HG03097 (cell line): ENCODE measurements around the gene NTN1.

Source experiments
- ATAC-seq: cut with Tn5 transposase; IDR thresholded peaks from one replicate; pipeline ENCODE4 v1.9.1; 2021; ENCODE audit not compliant: unreplicated experiment, low FRiP score

Gene NTN1

DNA sequence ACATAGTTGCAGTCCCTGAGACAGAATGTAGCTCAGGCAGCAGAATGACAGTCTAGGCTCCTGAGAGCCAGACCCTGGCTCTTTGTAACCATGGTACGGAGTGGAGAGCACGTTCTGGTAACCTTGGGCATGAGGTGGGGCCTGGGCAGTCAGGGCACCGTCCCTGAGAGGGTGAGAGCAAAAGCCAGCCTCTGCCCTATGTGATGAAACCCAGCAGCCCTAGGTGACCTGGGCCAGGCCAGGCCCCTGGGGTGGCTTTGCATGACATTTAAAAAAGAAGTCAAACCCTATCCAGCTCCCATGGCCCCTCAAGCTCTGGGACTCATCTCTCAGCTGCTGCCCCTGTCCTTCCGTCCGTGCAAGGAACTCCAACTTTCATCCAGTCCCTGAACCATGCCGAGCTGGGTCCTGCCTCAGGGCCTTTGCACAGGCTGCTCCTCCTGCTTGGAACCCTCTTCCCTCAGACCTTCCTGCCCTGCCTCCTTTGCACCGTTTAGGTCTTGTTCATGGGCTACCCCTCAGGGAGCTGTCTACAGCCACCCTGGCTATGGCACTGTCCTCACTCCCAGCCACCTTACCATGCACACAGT lies 188.6 kb downstream of the NTN1 start:
- ATAC-seq = no peak

DNA sequence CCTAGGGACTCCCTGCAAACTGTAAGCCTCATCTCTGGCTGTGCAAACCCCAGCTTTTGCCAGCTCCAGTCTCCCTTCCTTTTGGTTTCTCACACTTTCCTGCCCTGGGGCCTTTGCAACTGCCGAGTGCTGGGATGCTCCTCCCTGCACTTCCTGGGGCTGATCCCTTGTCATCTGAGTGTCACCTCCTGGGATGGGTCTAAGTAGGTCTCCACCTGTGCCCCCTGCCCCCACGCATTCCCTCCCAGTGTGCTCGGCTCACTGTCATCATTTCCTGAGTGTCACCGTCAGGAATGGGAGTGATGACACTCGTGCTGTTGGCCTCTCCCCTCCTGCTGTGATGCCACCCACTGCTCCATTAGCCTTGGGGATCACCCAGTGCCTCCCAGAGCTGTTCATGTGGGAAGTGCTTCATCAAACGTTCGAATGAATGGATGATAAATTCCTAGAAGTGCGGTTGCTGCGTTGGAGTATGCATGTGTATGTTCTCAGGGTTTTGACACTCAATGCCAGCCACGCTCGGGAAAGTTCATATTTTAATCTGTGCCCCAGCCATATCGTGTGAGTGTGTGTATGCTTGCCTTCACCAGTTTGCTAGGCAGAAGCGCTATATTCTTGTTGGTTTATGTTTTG lies 189.9 kb downstream of the NTN1 start:
- no peak for ATAC-seq

DNA sequence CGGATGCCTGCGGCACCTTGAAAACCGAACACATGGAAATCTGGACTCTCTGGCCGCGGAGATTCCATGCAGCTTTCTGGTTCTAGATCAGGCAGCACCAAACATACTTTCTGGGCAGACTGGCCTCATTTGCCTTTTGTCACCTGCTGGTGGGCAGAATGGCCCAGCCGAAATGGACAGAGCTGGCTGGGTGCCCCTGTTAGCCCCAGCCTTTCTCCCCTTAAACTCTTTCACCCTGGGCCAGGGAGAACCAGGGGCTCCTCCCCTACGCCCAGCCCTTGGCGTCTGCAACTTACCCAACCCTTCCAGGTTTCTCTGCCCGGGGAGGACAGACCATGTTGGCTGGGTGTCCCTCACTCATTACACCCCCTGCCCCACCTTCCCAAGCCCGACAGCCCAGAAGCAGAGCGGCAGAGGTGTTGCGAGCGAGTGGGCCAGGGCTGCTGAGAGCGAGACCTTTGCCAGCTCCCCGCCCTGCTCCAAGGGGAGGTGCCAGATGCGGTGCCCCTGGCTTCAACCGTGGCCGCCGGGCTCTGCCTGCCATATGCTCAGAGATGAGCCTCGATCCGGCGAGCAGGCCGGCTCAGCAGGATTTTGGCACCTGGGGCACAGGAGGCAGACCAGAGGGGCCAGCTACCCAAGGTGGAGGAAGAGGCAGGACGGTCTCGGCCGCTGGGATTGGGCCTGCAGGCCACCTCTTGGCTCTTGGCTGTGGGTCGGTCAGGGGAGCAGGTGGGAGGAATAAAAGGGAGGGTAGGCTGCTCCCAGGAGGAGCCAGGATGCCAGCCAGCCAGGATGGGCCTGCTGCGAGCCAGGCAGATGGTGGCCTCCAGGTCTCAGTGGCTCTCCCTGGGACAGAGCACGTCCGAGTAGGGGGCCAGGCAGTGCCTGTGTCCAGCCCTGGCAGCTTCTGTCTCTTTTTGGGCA lies 191.3 kb downstream of the NTN1 start:
- ATAC-seq = no peak

DNA sequence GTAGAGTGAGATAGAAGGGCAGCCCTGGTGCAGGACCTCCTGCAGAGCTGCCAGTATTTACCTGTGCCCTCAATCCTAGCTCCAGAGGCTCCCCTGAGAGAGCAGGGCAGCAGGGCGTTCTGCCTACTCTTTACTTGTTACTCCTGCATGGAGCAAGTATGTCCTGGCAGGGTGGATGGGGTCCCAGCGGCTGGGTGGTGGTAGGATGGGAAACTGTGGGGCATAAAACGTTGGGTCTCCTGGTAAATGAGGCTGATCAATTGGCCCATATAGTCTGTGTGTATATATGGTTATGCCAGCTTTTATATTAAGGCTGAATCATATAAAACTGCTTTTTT lies 192.0 kb downstream of the NTN1 start:
- no peak for ATAC-seq

DNA sequence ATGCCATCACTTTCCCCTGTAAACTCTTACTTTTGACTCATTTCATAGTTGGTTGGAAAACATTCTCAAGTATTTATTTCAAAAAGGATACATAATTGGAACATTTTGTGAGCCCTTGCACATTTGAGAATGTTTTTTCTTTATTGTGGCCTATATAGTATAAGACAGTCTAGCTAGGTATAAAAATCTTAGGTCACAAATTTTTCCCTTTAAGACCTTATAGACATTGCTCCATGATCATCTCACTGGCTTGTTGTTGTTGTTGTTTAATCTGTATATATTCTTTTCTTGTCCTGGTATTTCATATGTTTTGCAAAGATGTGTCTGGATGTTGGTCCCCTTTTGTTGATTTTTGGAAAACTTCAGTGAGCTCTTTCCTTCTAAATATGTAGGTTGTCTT lies 194.2 kb downstream of the NTN1 start:
- no peak for ATAC-seq

DNA sequence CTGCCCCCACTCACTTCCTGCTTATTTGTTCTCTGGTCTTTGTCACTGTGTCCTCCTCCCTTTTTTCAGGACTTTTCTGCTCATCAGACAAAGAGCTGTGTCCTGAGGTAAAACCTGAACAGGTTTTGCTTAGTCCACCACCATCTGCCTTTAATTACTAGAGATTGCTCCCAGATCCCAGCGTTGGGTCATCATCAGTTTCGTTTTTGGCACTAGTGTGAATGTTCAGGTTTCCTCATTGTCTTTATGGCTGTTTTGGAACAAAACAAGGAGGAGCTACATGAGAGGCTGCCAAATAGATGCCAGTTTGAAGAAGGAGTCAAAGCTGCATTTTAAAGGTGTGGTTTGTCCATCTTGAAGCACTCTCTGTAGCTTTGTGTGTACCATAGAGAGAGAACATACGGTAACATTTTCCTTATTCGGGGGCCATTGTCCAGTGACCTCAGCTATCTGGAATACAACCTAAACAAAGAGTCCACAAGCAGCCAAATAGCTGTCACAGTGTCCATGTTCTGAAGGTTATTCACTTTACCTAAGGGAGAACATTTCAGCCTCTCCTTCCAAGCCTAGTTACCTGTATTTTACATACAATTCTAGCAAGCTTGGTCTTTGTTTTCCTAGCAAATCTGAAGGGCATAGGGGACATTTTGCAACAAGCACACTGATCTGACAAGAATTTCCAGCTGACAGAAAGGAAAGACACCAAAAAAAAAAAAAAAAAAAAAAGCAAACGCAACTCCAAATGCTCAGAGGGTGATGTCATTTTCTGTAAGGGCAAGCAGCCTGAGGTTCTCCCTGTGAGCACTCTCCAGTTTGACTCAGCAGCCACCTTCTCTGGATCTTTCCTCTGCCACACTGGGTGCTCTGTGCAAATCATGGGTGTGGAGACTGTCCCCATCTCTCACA lies 196.1 kb downstream of the NTN1 start:
- no peak for ATAC-seq

- no peak for ATAC-seq
Observed at GRCh38 chr17:9218064-9218635, 196.8 kb downstream of the NTN1 start.

GRCh38 chr17:9218911-9219310 lies 197.6 kb downstream of the NTN1 start:
- ATAC-seq = no peak

GRCh38 chr17:9219631-9220397 lies 198.5 kb downstream of the NTN1 start:
- no peak for ATAC-seq

- no peak for ATAC-seq
Observed at GRCh38 chr17:9220398-9221146, 199.3 kb downstream of the NTN1 start.

- no peak for ATAC-seq
Observed at GRCh38 chr17:9221147-9221921, 200.0 kb downstream of the NTN1 start.

DNA sequence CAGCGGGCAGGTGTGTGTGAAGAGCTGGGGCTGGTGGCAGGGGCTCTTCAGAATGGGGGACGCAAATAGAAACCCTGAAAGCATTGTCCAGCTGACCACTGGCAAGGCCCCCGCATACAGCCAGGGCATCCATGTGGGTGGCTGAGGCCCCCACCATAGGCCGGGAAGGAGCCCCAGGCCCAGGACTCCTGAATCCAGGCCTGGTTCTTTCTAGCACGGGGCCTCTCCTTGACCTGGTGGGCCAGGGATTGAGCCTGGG lies 200.5 kb downstream of the NTN1 start:
- no peak for ATAC-seq

GRCh38 chr17:9223531-9223930 lies 202.2 kb downstream of the NTN1 start:
- ATAC-seq = no peak

- ATAC-seq = no peak
Observed at GRCh38 chr17:9224485-9224884, 203.2 kb downstream of the NTN1 start.

- ATAC-seq = no peak
Observed at GRCh38 chr17:9225305-9226101, 204.2 kb downstream of the NTN1 start.

DNA sequence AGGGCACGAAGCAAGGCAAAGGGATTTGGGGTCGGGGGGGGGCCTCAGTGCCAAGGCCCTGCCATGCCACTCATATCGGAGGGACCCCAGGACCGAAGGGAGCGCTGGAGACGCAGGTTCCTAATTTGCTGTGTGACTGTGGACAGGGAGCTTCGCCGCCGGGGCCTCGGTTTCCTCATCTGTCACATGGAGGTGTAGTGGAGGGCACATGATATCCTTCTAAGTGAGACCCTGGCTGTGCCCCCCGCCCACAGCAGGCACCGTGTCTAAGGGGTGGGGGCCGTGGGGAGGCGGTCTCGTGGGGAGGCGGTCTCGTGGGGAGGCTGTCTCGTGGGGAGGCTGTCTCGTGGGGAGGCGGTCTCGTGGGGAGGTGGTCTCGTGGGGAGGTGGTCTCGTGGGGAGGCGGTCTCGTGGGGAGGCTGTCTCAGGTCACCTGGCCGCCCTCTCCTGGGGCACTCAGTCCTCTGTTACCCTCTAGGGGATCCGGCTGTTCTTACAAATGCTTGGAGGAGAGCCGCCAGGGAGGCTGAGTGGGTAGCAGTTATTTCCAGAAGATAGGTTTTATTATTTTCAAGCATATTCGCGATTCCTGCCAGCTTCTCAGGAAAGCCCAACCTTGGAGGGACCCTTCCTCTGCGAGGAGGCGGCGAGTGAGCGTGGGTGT lies 205.0 kb downstream of the NTN1 start:
- no peak for ATAC-seq

DNA sequence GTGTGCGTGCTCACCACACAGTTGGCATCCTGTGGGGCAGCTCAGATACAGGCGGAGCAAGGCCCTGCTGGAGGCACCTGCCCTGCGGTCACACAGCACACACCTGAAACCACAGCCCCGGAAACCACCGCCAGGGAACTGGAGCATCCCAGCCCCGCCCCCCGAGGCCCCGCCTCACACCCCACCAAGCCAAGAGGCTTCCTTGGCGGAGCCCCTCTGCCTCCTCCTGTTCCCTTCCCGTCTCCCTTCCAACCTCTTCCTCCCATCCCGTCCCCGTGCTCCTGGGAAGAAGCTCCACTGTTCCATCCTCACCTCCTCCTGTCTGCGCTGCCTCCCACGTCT lies 205.5 kb downstream of the NTN1 start:
- ATAC-seq = no peak
